SIG-M5 treated with dmso at 0.1 percent for 504 hours (cell line): ENCODE measurements around the gene ACSF3.

Source experiments
- DNase-seq: peaks from one replicate; lab custom pipeline; 2025; ENCODE audit not compliant: unreplicated experiment; lab: John Stamatoyannopoulos, UW

ACSF3 gene

GRCh38 chr16:89094252-89094879, 714 bp downstream of the ACSF3 start:
- DNase-seq = no peak

DNA sequence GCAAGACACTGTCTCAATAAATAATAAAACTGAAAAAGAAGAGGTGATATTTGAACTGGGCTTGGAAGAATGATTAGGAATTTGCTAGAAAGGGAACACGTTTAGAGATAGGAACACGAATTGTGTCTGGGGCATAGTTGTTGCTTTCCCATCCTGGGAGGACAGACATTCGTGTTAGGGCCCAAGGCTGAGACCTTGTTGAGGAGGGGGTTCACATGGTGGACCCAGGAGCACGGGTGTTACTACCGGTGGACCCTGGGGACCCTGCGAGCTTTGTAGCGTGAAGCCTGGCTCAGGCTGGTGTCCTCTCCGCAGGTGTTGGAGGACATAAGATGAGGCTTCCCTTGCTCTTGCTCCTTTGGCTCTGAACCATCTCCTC, 1.2 kb downstream of the ACSF3 start:
- DNase-seq = no peak

- no peak for DNase-seq
Observed at GRCh38 chr16:89095491-89095951, 1.9 kb downstream of the ACSF3 start.

- DNase-seq = no peak
Observed at GRCh38 chr16:89096042-89096717, 2.5 kb downstream of the ACSF3 start.

- DNase-seq = no peak
Observed at GRCh38 chr16:89096768-89097391, 3.2 kb downstream of the ACSF3 start.

DNA sequence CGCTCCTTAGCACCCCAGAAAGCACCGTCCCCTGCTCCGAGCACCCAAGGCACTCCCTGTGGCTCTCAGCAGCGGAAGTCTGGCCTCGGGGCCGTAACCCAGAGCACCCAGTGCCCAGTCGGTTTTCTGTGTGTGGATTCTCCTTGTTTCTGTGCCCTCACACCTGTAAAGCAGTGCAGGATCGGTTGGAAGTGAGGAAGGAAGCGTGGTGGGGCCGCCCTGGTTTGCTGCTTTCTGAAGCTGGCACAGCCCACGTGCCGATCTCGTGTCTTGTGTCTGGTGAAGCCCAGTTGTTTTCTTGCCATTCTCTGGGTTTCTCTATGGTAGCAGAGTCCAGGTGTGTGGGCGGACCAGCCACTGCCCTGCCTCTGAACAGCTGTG, 3.7 kb downstream of the ACSF3 start:
- no peak for DNase-seq

DNA sequence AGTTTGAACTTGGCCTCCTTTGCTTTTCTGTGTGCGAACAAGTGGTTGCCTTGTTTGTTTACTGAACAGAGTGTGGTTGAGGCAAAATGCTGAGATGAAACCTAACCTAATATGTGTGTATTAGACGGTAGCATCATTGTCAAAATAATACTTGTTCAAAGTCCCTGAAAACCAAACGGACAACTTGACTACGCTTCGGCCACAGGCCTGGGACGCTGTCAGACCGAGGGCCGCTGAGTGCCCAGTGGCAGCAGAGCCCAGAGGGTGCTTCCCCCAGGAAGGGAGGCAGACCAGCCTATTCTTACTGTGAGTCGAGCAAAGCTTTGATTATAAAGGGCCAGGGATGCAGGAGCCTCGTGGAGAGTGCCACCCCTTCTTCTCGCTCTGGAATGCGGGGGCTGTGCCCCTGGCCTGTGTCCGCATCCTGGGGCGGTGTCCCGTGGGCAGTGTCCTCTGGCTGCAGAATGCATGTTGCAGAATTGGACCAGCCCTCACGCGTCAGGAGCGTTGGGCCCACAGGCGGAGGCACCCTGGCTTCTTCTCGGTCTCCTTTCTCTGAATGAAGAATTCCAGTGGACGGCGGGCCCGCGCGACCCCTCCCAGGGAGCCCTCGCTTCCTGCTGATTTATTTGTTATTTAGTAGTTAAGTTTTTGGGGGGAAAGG, 5.2 kb downstream of the ACSF3 start:
- DNase-seq = no peak

GRCh38 chr16:89099905-89100304, 6.3 kb downstream of the ACSF3 start:
- no peak for DNase-seq

DNA sequence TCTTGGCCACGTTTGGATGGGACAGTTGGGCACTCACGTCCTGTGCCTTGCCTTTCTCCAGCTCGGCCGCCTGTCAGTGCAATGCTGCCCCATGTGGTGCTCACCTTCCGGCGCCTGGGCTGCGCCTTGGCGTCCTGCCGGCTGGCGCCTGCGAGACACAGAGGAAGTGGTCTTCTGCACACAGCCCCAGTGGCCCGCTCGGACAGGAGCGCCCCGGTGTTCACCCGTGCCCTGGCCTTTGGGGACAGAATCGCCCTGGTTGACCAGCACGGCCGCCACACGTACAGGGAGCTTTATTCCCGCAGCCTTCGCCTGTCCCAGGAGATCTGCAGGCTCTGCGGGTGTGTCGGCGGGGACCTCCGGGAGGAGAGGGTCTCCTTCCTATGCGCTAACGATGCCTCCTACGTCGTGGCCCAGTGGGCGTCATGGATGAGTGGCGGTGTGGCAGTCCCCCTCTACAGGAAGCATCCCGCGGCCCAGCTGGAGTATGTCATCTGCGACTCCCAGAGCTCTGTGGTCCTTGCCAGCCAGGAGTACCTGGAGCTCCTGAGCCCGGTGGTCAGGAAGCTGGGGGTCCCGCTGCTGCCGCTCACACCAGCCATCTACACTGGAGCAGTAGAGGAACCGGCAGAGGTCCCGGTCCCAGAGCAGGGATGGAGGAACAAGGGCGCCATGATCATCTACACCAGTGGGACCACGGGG, 7.1 kb downstream of the ACSF3 start:
- no peak for DNase-seq

DNA sequence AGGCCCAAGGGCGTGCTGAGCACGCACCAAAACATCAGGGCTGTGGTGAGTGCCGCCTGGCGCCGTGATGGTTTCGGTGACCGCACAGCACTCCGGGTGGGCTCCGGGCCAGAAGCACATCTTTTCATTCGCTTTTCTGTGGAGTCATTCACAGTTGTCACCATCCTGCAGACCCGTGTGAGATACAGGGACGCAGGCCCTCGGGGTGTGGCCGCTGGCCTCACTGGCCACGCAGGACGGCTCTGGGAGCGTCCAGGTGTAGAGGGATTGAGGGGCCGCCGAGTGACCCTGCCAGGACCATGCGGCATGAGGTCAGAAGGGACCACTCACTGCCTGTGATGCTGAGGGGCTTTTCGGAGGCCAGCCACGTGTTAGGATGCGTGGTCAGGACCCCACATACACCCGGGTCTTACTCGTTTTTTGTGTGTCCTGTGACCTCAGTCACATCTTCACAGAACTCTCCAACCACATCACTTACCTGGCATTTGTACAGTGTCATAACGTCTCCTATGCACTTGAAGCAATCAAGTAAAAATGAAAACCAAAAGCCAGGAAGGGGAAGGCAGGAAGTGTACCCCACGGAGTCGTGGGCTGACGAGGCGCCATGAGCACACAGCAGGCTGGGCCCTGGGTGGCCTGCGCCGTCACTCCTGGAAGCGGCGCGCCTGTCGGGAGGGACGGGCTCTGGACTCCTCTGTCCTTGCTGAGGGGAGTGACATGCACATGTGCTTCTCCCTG, 7.8 kb downstream of the ACSF3 start:
- DNase-seq = no peak

DNA sequence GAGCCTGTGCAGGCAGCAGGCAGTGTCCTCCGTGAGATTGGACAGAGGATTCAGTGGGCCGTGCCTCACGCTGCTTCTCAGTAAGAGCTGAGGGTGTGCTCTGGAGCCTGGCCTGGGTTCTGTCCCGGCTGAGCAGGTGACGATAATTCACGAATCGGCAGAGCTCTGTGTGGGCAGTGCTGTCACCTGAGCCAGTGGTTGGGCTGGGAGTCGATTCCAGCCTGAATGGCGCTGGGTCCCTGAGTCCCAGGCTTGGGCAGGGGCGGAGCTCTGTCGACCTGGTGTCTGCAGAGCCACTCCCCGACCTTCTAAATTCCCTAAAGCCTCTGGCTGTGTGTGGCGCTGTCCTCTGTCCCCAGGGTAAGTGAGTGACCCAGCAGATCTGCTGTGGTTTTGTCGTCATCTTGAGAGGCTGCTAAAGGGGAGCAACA, 8.4 kb downstream of the ACSF3 start:
- no peak for DNase-seq

DNA sequence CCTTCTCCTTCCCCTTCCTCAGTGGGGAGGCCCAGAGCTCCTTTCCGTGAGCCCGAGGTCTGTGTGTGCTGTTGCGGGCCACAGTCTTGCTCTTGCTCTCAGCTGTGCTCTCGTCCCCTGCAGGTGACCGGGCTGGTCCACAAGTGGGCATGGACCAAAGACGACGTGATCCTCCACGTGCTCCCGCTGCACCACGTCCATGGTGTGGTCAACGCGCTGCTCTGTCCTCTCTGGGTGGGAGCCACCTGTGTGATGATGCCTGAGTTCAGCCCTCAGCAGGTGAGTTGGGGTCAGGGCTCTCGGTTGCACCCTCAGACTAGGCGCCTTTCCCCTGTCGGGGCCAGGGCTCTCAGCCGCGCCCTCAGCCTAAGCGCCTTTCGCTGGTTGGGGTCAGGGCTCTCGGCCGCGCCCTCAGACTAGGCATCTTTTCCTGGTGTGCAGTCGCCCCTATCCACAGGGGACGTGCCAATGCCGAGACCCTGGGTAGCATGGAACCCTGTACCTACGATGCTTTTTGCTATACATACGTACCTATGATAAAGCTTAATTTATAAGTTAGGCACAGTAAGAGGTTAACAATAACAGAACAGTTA, 8.9 kb downstream of the ACSF3 start:
- DNase-seq = no peak

DNA sequence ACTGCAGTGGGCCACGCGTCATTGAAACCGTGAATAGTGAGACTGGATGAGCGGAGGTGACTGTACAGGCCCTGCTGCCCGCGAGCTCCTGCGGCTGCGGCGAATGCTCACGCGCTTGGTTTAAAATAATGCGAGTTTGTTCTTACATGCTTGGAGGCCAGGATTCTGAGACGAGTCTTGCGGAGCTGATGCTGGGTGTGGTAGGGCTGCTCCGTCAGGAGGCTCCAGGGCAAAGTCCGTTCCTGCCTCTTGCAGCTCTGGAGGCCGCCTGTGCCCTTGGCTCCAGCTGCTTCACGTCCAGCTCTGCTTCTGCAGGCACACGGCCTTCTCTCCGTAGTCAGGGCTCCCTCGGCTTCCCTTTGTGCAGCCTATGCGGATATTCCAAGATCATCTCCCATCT, 9.5 kb downstream of the ACSF3 start:
- no peak for DNase-seq

DNA sequence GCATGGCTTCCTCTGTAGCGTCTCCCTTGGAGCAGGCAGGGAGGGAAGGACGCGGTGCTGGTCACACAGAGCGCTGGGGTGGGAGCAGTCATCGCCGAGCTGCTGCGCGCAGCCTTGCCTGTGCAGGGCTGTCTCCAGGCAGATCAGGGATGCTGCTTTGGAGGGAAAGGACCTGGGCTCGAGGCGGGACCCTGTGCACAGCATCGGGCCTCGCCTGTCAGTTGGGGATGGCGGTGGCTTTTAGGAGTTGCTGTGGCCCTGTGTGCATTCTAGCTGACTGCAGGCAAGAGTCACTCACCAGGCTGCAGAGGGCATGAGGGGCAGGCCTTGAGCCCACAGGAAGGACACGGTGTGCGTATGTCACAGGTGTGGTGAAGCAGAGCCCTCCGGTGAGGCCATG, 10.1 kb downstream of the ACSF3 start:
- DNase-seq = no peak

DNA sequence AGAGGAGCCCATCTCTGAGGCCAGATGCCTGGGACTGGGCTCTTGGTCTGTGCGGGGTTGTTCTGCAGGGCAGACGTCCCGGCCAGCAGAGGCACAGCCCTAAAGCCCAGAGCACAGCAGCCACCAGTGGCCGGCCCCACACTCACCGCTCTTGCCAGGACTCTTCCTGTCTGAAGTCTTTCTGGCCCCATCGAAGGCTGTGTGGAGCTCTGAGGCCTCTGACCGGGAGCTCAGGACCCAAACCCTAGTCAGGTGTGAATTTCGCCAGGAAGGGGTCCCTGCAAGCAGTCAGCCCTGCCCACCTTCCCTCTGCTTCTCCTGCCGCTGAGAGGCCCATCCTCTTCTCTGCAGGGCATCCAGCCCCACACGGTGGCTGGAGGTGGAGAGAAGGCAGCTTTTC, 10.7 kb downstream of the ACSF3 start:
- no peak for DNase-seq

DNA sequence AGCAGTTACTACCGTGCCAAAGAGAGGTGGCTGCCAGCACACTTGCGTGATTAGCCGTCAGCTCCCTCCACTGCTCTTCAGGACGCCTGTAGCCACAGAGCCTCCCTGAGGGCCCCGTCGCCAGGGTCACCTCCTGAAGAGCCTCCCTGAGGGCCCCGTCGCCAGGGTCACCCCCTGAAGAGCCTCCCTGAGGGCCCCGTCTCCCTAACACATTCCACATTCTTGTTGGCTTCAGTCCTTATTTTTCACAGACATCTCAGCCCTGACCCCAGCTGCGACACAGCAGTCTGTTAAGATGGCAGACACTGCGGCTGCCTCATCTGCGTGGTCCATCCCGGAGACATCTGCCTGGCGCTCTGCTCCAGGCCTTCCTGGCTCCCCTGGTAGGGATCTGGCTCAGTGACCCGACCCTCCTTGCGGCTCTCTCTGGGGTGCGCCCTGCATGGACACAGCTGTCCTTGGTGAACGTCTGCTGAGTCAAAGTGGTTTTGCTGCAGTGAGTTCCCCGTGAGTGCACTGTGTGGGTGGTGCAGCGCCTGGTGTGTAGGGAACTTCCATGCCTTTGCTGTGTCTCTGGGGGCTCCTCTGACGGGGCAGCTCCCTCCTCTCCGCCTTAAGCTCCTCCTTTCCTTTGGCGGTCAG, 11.4 kb downstream of the ACSF3 start:
- no peak for DNase-seq

GRCh38 chr16:89105599-89106151, 12.0 kb downstream of the ACSF3 start:
- no peak for DNase-seq

GRCh38 chr16:89106533-89107202, 13.0 kb downstream of the ACSF3 start:
- no peak for DNase-seq

- DNase-seq = no peak
Observed at GRCh38 chr16:89107203-89107582, 13.5 kb downstream of the ACSF3 start.
